Heart left ventricle (tissue), 16 donors: ENCODE data around the gene RIC8B. TPM values are rescaled to one million over a fixed set of nuclear protein-coding genes. Genes with fewer than 3 reads are reported as not detected.

Source experiments
- ATAC-seq, 4 donors: fragments of 200-7000 bp; cut with Tn5 transposase; one replicate each; pipeline ENCODE4 v1.9.1; 2020 to 2022; ENCODE audit warnings: moderate library complexity in 4 of 4, mild to moderate bottlenecking in 3 of 4, moderate number of reproducible peaks in 1 of 4
- DNase-seq, 5 donors: peaks; one replicate each; pipeline ENCODE4 v3.0.0-alpha.2; 2020
- H3K27ac ChIP-seq, 12 donors: fragments of 200-600 bp; sonication (generic) in 4 of 12; one replicate each; pipeline versions ENCODE4 v1.5.0 to v1.8.0; 2016 to 2022; ENCODE audit warnings: mild to moderate bottlenecking in 2 of 12
- H3K27me3 ChIP-seq, 9 donors: fragments of 200-600 bp; sonication (generic) in 2 of 9; one replicate each; pipeline versions ENCODE4 v1.5.1 to v1.8.0; 2016 to 2022; ENCODE audit warnings: mild to moderate bottlenecking in 3 of 9
- H3K36me3 ChIP-seq, 9 donors: fragments of 200-600 bp; sonication (generic) in 2 of 9; one replicate each; pipeline versions ENCODE4 v1.5.0 to v1.8.0; 2018 to 2022; ENCODE audit warnings: mild to moderate bottlenecking in 2 of 9
- H3K4me1 ChIP-seq, 12 donors: fragments of 200-600 bp; sonication (generic) in 4 of 12; one replicate each; pipeline versions ENCODE4 v1.5.0 to v1.8.0; 2016 to 2022; ENCODE audit warnings: mild to moderate bottlenecking in 3 of 12
- H3K4me3 ChIP-seq, 12 donors: fragments of 200-600 bp; sonication (generic) in 4 of 12; one replicate each; pipeline versions ENCODE4 v1.5.0 to v1.8.0; 2017 to 2022; ENCODE audit warnings: mild to moderate bottlenecking in 9 of 12, moderate library complexity in 4 of 12
- H3K9me3 ChIP-seq, 12 donors: fragments of 200-600 bp; sonication (generic) in 4 of 12; one replicate each; pipeline versions ENCODE4 v1.5.0 to v1.8.0; 2016 to 2022; ENCODE audit warnings: mild to moderate bottlenecking in 1 of 12
- POLR2A ChIP-seq, 2 donors: fragments of 450-650 bp; IDR thresholded peaks; one replicate each; pipeline ENCODE4 v1.6.1; 2017; ENCODE audit warnings: antibody characterized with exemption in 2 of 2, mild to moderate bottlenecking in 2 of 2, moderate library complexity in 2 of 2
- WGBS, 4 donors: extraction: QIAGEN DNeasy Blood & Tissue Kit in 2 of 4; methylation state at CpG; one replicate each; pipeline versions ENCODE4 v1.1.5 to v1.1.7; 2013 to 2018; 5-methylcytosine and 5-hydroxymethylcytosine counted together
- intact Hi-C, 10 donors: fragments of 100-400 bp; cut with DNase I; formaldehyde crosslinking; loops; one replicate each; pipeline versions ENCODE4 v1.11.1 to v1.14.2; 2022
- polyA plus RNA-seq, 2 donors: library from polyadenylated mRNA; stranded (reverse); fragments of 200-250 nt; gene quantifications; one replicate each; pipeline ENCODE4 v1.2.3, GENCODE V29; 2013
- total RNA-seq, 9 donors: library from RNA; depleted of rRNA in 2 of 9; stranded (reverse); fragments of >200 nt in 2 of 9; fragmentation: NEBNext Ultra II Directional in 3 of 9; extraction: Animal tissue kit (Norgen Biotek cat#: 25700) in 3 of 9; gene quantifications; one replicate each; pipeline versions ENCODE4 v1.1.0 to v1.2.4, GENCODE V29; 2016 to 2023
- TF ChIP-seq, protein P1 (sequence below), 12 donors: fragments of 200-600 bp; sonication (generic) in 4 of 12; IDR thresholded peaks; one replicate each; pipeline versions ENCODE4 v1.5.0 to v1.8.0; 2018 to 2022; ENCODE audit warnings: antibody characterized with exemption in 12 of 12, mild to moderate bottlenecking in 5 of 12
- donor health status: ischemic (EF 13 %, LVEDD 7.1; RV severe dilation, severe dysfunction).
- donor health status: healthy with polysubstance abuse.
- donor health status: DM: no; HTN: yes; CAD: no.
- donor health status: DM: no; HTN: no; CAD: no.
- donor health status: ischemic (EF 25% LVEDD 6.9; RV normal size, moderate dysfunction).
- donor health status: ischemic (EF 25% LVEDD 5.7; RV mildly dilated, moderate dysfunction).
- donor health status: healthy.
- donor health status: DM: yes; HTN: yes; CAD: no.
- donor health status: ischemic (EF 35%, LVEDD 5.7; RV mildly dilated, moderate dysfunction).
- donor health status: nonischemic (EF 11% LVEDD 7.7; RV severe dilation, severe dysfunction).
- donor health status: DM: yes; HTN: yes; CAD: no.
- donor health status: PGD.
- donor health status: ischemic (EF 29% LVEDD 5.4; RV normal size, mild dysfunction).
- donor health status: nonischemic (EF 23%, LVEDD 6.1; RV moderate dilation, normal function).

Gene RIC8B
- total and polyA plus RNA-seq, 11 donors: 6.1 to 27.5 (median 22.7) TPM

- no peaks in the 10 kb centered on the region for H3K9me3 ChIP-seq
- no peak overlapping the region for H3K4me3 ChIP-seq
- H3K27ac ChIP-seq: no peak overlapping the region
- TF ChIP-seq, protein P1, sequence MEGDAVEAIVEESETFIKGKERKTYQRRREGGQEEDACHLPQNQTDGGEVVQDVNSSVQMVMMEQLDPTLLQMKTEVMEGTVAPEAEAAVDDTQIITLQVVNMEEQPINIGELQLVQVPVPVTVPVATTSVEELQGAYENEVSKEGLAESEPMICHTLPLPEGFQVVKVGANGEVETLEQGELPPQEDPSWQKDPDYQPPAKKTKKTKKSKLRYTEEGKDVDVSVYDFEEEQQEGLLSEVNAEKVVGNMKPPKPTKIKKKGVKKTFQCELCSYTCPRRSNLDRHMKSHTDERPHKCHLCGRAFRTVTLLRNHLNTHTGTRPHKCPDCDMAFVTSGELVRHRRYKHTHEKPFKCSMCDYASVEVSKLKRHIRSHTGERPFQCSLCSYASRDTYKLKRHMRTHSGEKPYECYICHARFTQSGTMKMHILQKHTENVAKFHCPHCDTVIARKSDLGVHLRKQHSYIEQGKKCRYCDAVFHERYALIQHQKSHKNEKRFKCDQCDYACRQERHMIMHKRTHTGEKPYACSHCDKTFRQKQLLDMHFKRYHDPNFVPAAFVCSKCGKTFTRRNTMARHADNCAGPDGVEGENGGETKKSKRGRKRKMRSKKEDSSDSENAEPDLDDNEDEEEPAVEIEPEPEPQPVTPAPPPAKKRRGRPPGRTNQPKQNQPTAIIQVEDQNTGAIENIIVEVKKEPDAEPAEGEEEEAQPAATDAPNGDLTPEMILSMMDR (IDR thresholded peaks at IDR 0.05): no peak
- no peak for TF ChIP-seq POLR2A (IDR thresholded peaks at IDR 0.05)
- intact Hi-C loops: loop anchor here in 6 of 10 donors (5.0 to 10.0 kb wide), 3 partner anchors 163 to 463 kb away; no protein-coding TSS in a partner anchor
- peaks cover 0 to 82% (median 66%) of the 10 kb centered on the region in 9 donors for H3K36me3 ChIP-seq
- no peaks in the 10 kb centered on the region for H3K27me3 ChIP-seq
- ATAC-seq: no peak
- H3K4me1 ChIP-seq: no peaks in the 10 kb centered on the region
- 53 to 59% (median 55%) methylated on average over 2 of the region's 2 CpGs for WGBS, 4 donors
- DNase-seq: no peak
Measured at GRCh38 chr12:106847861-106848260, 73.4 kb downstream of the RIC8B start.

GRCh38 chr12:106851306-106851705 is 76.8 kb downstream of the RIC8B start:
- ATAC-seq (no peak), DNase-seq (no peak)
- intact Hi-C loops: no loop called here
- WGBS, 4 donors: 91 to 94% (median 94%) methylated on average over 5 of the region's 5 CpGs
- H3K4me1 ChIP-seq: peaks cover 0 to 12% (median 0%) of the 10 kb centered on the region in 12 donors
- TF ChIP-seq POLR2A (IDR thresholded peaks at IDR 0.05): no peak
- TF ChIP-seq, protein P1 (IDR thresholded peaks at IDR 0.05): no peak
- H3K27me3 ChIP-seq: no peaks in the 10 kb centered on the region
- no peak overlapping the region for H3K27ac ChIP-seq
- H3K9me3 ChIP-seq: no peaks in the 10 kb centered on the region
- H3K36me3 ChIP-seq: peaks cover 0 to 62% (median 36%) of the 10 kb centered on the region in 9 donors
- H3K4me3 ChIP-seq: no peak overlapping the region

DNA sequence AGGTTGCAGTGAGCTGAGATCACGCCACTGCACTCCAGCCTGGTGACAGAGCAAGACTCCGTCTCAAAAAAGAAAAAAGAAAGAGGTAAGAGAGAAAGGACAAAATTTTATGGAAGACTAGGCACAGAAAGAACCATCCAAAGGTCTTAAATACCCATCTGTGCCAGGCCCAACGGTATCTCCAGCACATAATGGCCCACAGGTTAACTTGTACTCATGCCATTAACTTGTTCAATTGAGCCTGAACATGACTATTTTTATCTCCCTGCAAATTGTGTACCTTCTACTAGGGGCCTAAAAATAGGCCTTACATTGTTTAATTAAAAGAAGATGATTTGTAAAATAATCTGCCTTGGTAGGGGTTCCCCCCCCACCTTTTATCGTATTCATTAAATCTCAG is 80.2 kb downstream of the RIC8B start:
- peaks cover 0 to 12% (median 0%) of the 10 kb centered on the region in 12 donors for H3K4me1 ChIP-seq
- ATAC-seq (peak; percentile 49 to 88 (median 62)), DNase-seq (no peak)
- H3K36me3 ChIP-seq: peaks cover 0 to 58% (median 21%) of the 10 kb centered on the region in 9 donors
- H3K9me3 ChIP-seq: no peaks in the 10 kb centered on the region
- TF ChIP-seq POLR2A (IDR thresholded peaks at IDR 0.05): no peak
- TF ChIP-seq, protein P1 (IDR thresholded peaks at IDR 0.05): no peak
- H3K4me3 ChIP-seq: no peak overlapping the region
- no peaks in the 10 kb centered on the region for H3K27me3 ChIP-seq
- no peak overlapping the region for H3K27ac ChIP-seq
- WGBS, 4 donors: 79 to 87% (median 83%) methylated on average over 4 of the region's 4 CpGs
- intact Hi-C loops: no loop called here

- DNase-seq: no peak
- WGBS, 4 donors: 86 to 93% (median 87%) methylated on average over 2 of the region's 2 CpGs
- Histone ChIP-seq H3K36me3 (peaks cover 0 to 61% (median 26%) of the 10 kb centered on the region in 9 donors), H3K4me3 (no peak overlapping the region), H3K27ac (no peak overlapping the region), H3K9me3 (no peaks in the 10 kb centered on the region), H3K27me3 (no peaks in the 10 kb centered on the region), H3K4me1 (peaks cover 0 to 12% (median 0%) of the 10 kb centered on the region in 12 donors)
- peak in 1 of 4 donors; percentile 20 for ATAC-seq
- intact Hi-C loops: no loop called here
- no peak for TF ChIP-seq POLR2A (IDR thresholded peaks at IDR 0.05)
- TF ChIP-seq, protein P1 (IDR thresholded peaks at IDR 0.05): no peak
Measured at GRCh38 chr12:106855221-106855758, 80.8 kb downstream of the RIC8B start.
